B cell (primary cell): ENCODE measurements around the gene KIAA0753. TPM values are rescaled to one million over a fixed set of nuclear protein-coding genes. Genes with fewer than 3 reads are reported as not detected.

Experiments
- ATAC-seq: fragments of 200-7000 bp; cut with Tn5 transposase; one replicate; pipeline ENCODE4 v1.10.0; 2021; ENCODE audit warnings: low read depth, mild to moderate bottlenecking, moderate number of reproducible peaks, moderate library complexity
- CTCF ChIA-PET: fragments of 350-600 bp; sonication (Branson Sonifier 250); formaldehyde crosslinking; loops from one replicate; lab custom pipeline; 2021; ENCODE audit warnings: antibody characterized with exemption, inconsistent platforms; lab: Charles Lee
- POLR2A ChIA-PET: fragments of 350-600 bp; sonication (Branson Sonifier 250); formaldehyde crosslinking; loops from one replicate; lab custom pipeline; 2021; ENCODE audit warnings: antibody characterized with exemption; lab: Charles Lee
- DNase-seq: peaks from one replicate; pipeline ENCODE4 v3.0.0; 2013
- H2AFZ ChIP-seq: 2 replicates; pipeline ENCODE4 v1.6.1; 2012; ENCODE audit warnings: mild to moderate bottlenecking, low read depth, low read length; ENCODE audit not compliant: insufficient read depth, poor library complexity, severe bottlenecking
- H3K27ac ChIP-seq, 2 donors: 1 replicate in 1 of 2; 2 replicates in 1 of 2; pipeline ENCODE4 v1.5.1; 2012 to 2013; ENCODE audit warnings: low read length in 2 of 2, mild to moderate bottlenecking in 2 of 2, moderate library complexity in 1 of 2
- H3K27me3 ChIP-seq, 4 experiments: fragments of 200-600 bp in 1 of 4; sonication (generic) in 1 of 4; replicated peaks in 1 of 4; 1 replicate in 2 of 4; 2 replicates in 2 of 4; pipeline versions ENCODE4 v1.6.1 to v1.7.0; 2013 to 2016; ENCODE audit warnings: low read length in 3 of 4, mild to moderate bottlenecking in 2 of 4, mixed read lengths in 1 of 4, moderate library complexity in 1 of 4; ENCODE audit not compliant: insufficient read depth in 4 of 4, control insufficient read depth in 3 of 4; ENCODE audit errors: control extremely low read depth in 1 of 4
- H3K36me3 ChIP-seq, 2 experiments: replicated peaks in 1 of 2; 1 replicate in 1 of 2; 2 replicates in 1 of 2; pipeline versions ENCODE4 v1.6.1 to v1.7.1; 2013; ENCODE audit warnings: low read length in 1 of 2; ENCODE audit not compliant: insufficient read depth in 2 of 2, control insufficient read depth in 1 of 2; ENCODE audit errors: control extremely low read depth in 1 of 2, extremely low read depth in 1 of 2
- H3K4me1 ChIP-seq, 2 donors: fragments of 200-600 bp in 1 of 2; sonication (generic) in 1 of 2; 1 replicate in 1 of 2; 2 replicates in 1 of 2; pipeline versions ENCODE4 v1.5.1 to v1.6.1; 2013 to 2017; ENCODE audit warnings: low read length in 2 of 2; ENCODE audit not compliant: control insufficient read depth in 2 of 2, insufficient read depth in 2 of 2
- H3K4me2 ChIP-seq: replicated peaks from 2 replicates; pipeline ENCODE3; 2012; ENCODE audit warnings: mild to moderate bottlenecking, low read depth, low read length; ENCODE audit not compliant: poor library complexity, severe bottlenecking
- H3K4me3 ChIP-seq, 5 experiments: fragments of 200-600 bp in 1 of 5; sonication (generic) in 1 of 5; 1 replicate in 3 of 5; 2 replicates in 2 of 5; pipeline versions ENCODE4 v1.5.1 to v1.7.0; 2011 to 2016; ENCODE audit warnings: low read length in 4 of 5, mild to moderate bottlenecking in 4 of 5, low read depth in 2 of 5, control low read depth in 1 of 5, moderate library complexity in 1 of 5; ENCODE audit not compliant: insufficient read depth in 1 of 5; ENCODE audit errors: control extremely low read depth in 1 of 5, extremely low read depth in 1 of 5
- H3K79me2 ChIP-seq: fragments of 200-600 bp; sonication (generic); one replicate; pipeline ENCODE4 v1.6.0; 2016; ENCODE audit warnings: low read length; ENCODE audit not compliant: control insufficient read depth, insufficient read depth
- H3K9ac ChIP-seq: fragments of 200-600 bp; sonication (generic); 2 replicates; pipeline ENCODE4 v1.6.1; 2017; ENCODE audit warnings: mild to moderate bottlenecking, low read length, moderate library complexity
- H3K9me3 ChIP-seq, 3 donors: one replicate each; pipeline versions ENCODE4 v1.6.1 to v1.7.1; 2013; ENCODE audit warnings: low read length in 2 of 3; ENCODE audit not compliant: control insufficient read depth in 2 of 3, insufficient read depth in 1 of 3; ENCODE audit errors: control extremely low read depth in 1 of 3
- H4K20me1 ChIP-seq: 2 replicates; pipeline ENCODE4 v1.6.0; 2012; ENCODE audit warnings: mild to moderate bottlenecking, low read length; ENCODE audit not compliant: insufficient read depth, control insufficient read depth, poor library complexity, severe bottlenecking
- H3K27ac Mint-ChIP-seq: one replicate; pipeline ENCODE4 v1.8.0; 2021; ENCODE audit warnings: mixed read lengths
- H3K27me3 Mint-ChIP-seq: one replicate; pipeline ENCODE4 v1.8.0; 2021; ENCODE audit warnings: mixed read lengths
- H3K4me1 Mint-ChIP-seq: one replicate; pipeline ENCODE4 v1.8.0; 2021; ENCODE audit warnings: mixed read lengths
- H3K4me3 Mint-ChIP-seq: one replicate; pipeline ENCODE4 v1.8.0; 2021; ENCODE audit warnings: mixed read lengths
- H3K9me3 Mint-ChIP-seq: one replicate; pipeline ENCODE4 v1.8.0; 2022; ENCODE audit warnings: mixed read lengths; ENCODE audit not compliant: insufficient read depth
- CTCF ChIP-seq: fragments of 200-600 bp; IDR thresholded peaks from one replicate; pipeline ENCODE4 v1.8.0; 2022; ENCODE audit warnings: antibody characterized with exemption, mild to moderate bottlenecking
- EZH2 ChIP-seq: IDR thresholded peaks from 2 replicates; pipeline ENCODE4 v1.6.1; 2012; ENCODE audit warnings: borderline replicate concordance, low read depth, mild to moderate bottlenecking, moderate library complexity, low read length; ENCODE audit not compliant: insufficient read depth, poor library complexity, severe bottlenecking
- WGBS: methylation state at CpG from one replicate; pipeline ENCODE4 v1.1.5; 2013; ENCODE audit warnings: missing lambda C conversion rate; ENCODE audit not compliant: insufficient coverage; 5-methylcytosine and 5-hydroxymethylcytosine counted together
- intact Hi-C: fragments of 100-400 bp; cut with micrococcal nuclease; formaldehyde crosslinking; loops from one replicate; pipeline ENCODE4 v1.10.0; 2022
- polyA plus RNA-seq: library from polyadenylated mRNA; depleted of rRNA; stranded (reverse); fragments of >200 nt; gene quantifications from 2 replicates; pipeline ENCODE4 v1.2.3, GENCODE V29; 2012
- total RNA-seq, 2 donors: library from RNA; stranded (reverse); fragments of 120-200 nt in 1 of 2; gene quantifications; 1 replicate in 1 of 2; 2 replicates in 1 of 2; pipeline versions ENCODE4 v1.2.3 to v1.2.4, GENCODE V29; 2013 to 2022

The KIAA0753 gene
- total and polyA plus RNA-seq, 2 donors (not counting 1 experiment from before 2014, with no cell fraction given) = 6.3 to 29.1 TPM

GRCh38 chr17:6677158-6677831, 36.8 kb upstream of the KIAA0753 start:
- Histone ChIP-seq H4K20me1 (no peaks in the 10 kb centered on the region), H3K79me2 (no peaks in the 10 kb centered on the region), H3K4me2 (no peak overlapping the region), H3K9ac (no peak overlapping the region), H3K4me1 (peaks cover 0 to 3% of the 10 kb centered on the region in 2 donors), H3K27me3 (peaks cover 0 to 22% (median 9%) of the 10 kb centered on the region in 4 experiments), H2AFZ (no peak overlapping the region), H3K9me3 (no peaks in the 10 kb centered on the region), H3K27ac (no peak overlapping the region), H3K36me3 (no peaks in the 10 kb centered on the region), H3K4me3 (no peak overlapping the region)
- no peak overlapping the region for H3K27ac Mint-ChIP-seq
- intact Hi-C loops = no loop called here
- ChIA-PET CTCF (interaction anchor here (0.7 to 1.9 kb wide), 2 partner anchors 10 to 11 kb away, joined by 3 to 7 read pairs; no protein-coding TSS in a partner anchor), POLR2A (no interaction called here)
- H3K9me3 Mint-ChIP-seq = no peaks in the 10 kb centered on the region
- DNase-seq (no peak), ATAC-seq (no peak)
- peaks cover 17% of the 10 kb centered on the region for H3K27me3 Mint-ChIP-seq
- H3K4me3 Mint-ChIP-seq = no peak overlapping the region
- TF ChIP-seq EZH2 (no peak), CTCF (no peak)
- 20% methylated on average over 14 of the region's 16 CpGs for WGBS
- no peaks in the 10 kb centered on the region for H3K4me1 Mint-ChIP-seq

- no peak for TF ChIP-seq CTCF
- no peak for TF ChIP-seq EZH2
- Mint-ChIP-seq H3K27ac (no peak overlapping the region), H3K4me1 (no peaks in the 10 kb centered on the region), H3K4me3 (no peak overlapping the region), H3K9me3 (no peaks in the 10 kb centered on the region), H3K27me3 (peaks cover 17% of the 10 kb centered on the region)
- H3K79me2 ChIP-seq = peaks cover 2% of the 10 kb centered on the region
- DNase-seq (no peak), ATAC-seq (no peak)
- 75% methylated on average over 6 of the region's 6 CpGs for WGBS
- intact Hi-C loops = no loop called here
- H3K9ac ChIP-seq = no peak overlapping the region
- H2AFZ ChIP-seq = no peak overlapping the region
- ChIA-PET POLR2A (no interaction called here), CTCF (interaction anchor here (0.7 to 1.9 kb wide), 2 partner anchors 10 to 11 kb away, joined by 3 to 7 read pairs; no protein-coding TSS in a partner anchor)
- H3K36me3 ChIP-seq = no peaks in the 10 kb centered on the region
- no peaks in the 10 kb centered on the region for H3K9me3 ChIP-seq
- peaks cover 0 to 22% (median 8%) of the 10 kb centered on the region in 4 experiments for H3K27me3 ChIP-seq
- no peak overlapping the region for H3K27ac ChIP-seq
- no peak overlapping the region for H3K4me3 ChIP-seq
- peaks cover 0 to 3% of the 10 kb centered on the region in 2 donors for H3K4me1 ChIP-seq
- H4K20me1 ChIP-seq = no peaks in the 10 kb centered on the region
- no peak overlapping the region for H3K4me2 ChIP-seq
Observed at GRCh38 chr17:6676802-6677157, 36.3 kb upstream of the KIAA0753 start.
